ENCODE data around the gene FBXO41. TPM values are rescaled to one million over a fixed set of nuclear protein-coding genes. Genes with fewer than 3 reads are reported as not detected.

The FBXO41 gene, protein sequence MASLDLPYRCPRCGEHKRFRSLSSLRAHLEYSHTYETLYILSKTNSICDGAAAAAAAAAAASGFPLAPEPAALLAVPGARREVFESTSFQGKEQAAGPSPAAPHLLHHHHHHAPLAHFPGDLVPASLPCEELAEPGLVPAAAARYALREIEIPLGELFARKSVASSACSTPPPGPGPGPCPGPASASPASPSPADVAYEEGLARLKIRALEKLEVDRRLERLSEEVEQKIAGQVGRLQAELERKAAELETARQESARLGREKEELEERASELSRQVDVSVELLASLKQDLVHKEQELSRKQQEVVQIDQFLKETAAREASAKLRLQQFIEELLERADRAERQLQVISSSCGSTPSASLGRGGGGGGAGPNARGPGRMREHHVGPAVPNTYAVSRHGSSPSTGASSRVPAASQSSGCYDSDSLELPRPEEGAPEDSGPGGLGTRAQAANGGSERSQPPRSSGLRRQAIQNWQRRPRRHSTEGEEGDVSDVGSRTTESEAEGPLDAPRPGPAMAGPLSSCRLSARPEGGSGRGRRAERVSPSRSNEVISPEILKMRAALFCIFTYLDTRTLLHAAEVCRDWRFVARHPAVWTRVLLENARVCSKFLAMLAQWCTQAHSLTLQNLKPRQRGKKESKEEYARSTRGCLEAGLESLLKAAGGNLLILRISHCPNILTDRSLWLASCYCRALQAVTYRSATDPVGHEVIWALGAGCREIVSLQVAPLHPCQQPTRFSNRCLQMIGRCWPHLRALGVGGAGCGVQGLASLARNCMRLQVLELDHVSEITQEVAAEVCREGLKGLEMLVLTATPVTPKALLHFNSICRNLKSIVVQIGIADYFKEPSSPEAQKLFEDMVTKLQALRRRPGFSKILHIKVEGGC
- polyA plus RNA-seq (2012; ENCODE audit: low read depth, missing spikeins) = 16.6 TPM

DNA sequence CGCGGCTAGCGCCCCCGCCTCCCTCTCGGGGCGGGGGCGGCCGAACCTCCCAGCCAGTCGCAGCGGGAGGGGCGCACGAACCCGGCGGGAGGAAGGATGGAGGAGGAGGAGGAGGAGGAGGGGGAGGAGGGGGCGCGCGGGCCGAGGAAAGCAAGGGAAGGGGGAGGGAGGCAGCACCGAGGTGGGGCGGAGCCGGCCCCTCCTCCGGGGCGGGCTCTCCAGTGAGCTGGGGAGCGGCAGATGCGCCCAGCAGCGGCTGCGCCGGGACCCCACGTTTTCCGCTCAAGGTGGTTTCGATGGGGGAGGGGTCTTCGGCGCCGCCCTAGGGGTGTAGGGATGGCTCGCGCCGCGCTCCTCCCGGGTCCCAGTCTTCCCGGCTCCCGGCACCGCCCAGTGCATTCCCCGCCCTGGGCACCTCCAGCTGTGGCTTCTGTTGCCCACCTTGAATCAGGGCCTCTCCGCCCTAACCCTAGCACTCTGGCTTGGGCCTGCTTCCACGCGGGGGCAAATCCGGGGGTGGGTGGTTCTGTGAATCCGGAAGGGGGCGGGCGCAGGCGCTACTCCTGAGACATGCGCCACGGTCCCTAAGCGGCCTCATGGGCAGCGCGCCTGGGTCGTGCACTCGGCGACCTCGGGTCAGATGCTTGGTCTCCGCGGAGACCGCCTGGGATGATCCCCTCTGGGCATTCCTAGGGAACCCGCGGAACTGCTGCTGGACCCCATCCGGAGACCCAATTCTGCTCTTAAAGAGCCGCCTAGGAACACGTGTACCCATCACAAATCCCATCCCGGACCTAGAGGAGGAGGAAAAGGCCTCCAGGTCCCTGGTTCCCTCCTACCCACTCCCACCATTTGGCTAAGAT is at the start of gene FBXO41:
FBXO41 (minus strand) TSS at position 183 of the 863 bp plus-strand sequence. CDS start 14,848 bp downstream, outside the sequence.
- DNase-seq (ENCODE audit: insufficient read length, low spot score) (peak; percentile 90), FAIRE-seq (peak; percentile 92)
- TF ChIP-seq POU2F2 (IDR thresholded peaks at IDR 0.05; ENCODE audit: low read depth, low read length) (no peak), POLR2AphosphoS5 (IDR thresholded peaks at IDR 0.05; ENCODE audit: low read depth, low read length) (peak; percentile 30; the same call in 1 of the 2 replicates)

DNA sequence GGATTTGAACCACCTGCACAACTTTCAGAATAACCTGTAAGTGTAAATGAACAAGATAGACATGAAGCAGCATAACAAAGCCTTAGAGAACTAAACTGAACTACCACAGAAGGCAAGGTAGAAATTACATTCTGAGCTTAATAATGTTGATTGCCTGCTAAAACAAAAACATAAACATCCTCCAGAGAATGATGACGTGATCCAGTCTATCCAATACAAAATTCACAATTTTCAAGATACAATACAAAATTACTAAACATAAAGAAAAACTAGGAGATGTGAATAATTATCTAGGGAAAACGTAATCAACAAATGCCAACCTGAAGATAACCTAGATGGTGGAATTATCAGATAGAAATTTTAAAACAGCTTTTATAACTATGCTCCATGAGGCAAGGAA is 49.8 kb upstream of the FBXO41 start:
- no peak for FAIRE-seq
- TF ChIP-seq POU2F2 (IDR thresholded peaks at IDR 0.05; ENCODE audit: low read depth, low read length) (no peak), SPI1 (IDR thresholded peaks at IDR 0.05; ENCODE audit: low read depth, low read length) (no peak)
- no peak for DNase-seq (ENCODE audit: insufficient read length, low spot score)

DNA sequence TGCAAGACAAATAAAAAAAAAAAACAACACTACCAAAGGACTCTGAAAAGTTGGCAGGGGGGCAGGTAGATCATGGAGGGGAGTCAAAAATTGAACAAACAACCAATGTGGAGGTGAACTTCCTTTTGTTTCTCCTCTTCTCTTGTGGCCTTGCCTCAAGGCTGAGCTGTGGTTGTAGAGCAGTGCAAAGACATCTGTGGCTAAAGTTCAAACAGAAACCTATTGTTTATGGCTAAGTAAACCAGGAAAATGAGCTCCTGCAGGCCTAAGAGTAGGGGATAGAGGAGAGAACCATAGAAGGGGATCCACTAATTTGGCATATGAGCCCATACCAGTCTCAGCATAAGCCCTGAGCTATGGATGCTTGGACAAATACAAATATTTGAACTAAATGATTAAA is 49.3 kb upstream of the FBXO41 start:
- DNase-seq (ENCODE audit: insufficient read length, low spot score) (no peak), FAIRE-seq (no peak)
- TF ChIP-seq TAF1 (IDR thresholded peaks at IDR 0.05; ENCODE audit: low read depth, low read length) = no peak

DNA sequence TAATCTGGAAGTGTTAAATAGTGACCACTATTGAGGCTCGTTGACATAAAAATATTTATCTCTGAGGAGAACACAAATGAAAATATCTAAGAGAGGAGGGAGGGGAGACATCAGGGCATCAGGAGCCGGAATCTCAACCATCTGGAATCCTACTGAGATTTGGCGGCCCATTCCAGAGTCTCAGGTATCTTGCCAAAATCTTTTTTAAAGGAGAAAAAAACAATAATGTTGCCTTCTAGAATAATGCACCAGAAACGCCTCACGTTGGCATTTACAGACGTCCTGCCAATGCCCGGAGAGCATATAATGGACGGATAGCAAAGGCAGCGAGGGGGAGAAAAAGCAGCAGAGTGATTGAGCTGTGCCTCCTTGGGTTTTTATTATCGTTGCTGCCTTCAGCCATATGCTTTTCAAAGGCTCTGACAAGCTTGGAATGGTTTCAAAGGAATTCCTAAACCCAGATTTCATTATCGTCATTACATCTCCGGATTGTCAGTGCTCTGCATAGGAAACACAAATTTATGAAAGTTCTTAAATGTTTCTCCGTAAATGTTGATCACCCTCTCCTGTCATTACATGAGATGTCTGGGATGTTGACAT is 39.9 kb upstream of the FBXO41 start:
- DNase-seq (ENCODE audit: insufficient read length, low spot score) = no peak
- FAIRE-seq = no peak
- no peak for TF ChIP-seq SPI1 (IDR thresholded peaks at IDR 0.05; ENCODE audit: low read depth, low read length)
- TF ChIP-seq TAF1 (IDR thresholded peaks at IDR 0.05; ENCODE audit: low read depth, low read length) = no peak
- no peak for TF ChIP-seq POLR2AphosphoS5 (IDR thresholded peaks at IDR 0.05; ENCODE audit: low read depth, low read length)
- no peak for TF ChIP-seq PAX5 (IDR thresholded peaks at IDR 0.05; ENCODE audit: insufficient read depth, low read length, severe bottlenecking)
- TF ChIP-seq POLR2A (IDR thresholded peaks at IDR 0.05; ENCODE audit: low read depth, low read length) = no peak
- no peak for TF ChIP-seq POU2F2 (IDR thresholded peaks at IDR 0.05; ENCODE audit: low read depth, low read length)

DNA sequence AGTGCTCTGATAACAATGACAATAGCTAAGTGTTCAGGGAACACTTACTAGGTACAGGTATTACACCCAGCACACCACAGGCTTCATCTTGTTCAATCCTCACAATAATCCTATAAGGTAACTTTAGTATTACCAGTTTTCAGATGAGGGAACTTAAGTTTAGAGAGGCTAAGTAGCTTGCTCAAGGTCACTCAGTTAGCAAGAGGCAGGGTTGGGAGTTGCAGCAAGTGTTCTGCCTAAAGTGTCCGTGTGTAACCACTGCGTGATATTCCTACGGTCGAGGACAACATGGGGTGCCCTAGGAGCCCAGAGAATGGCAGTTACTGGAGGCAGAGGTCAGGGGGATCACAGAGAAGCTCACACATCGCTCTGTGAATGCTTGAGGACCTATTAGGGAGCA is 39.3 kb upstream of the FBXO41 start:
- FAIRE-seq = no peak
- TF ChIP-seq TAF1 (IDR thresholded peaks at IDR 0.05; ENCODE audit: low read depth, low read length) (no peak), SPI1 (IDR thresholded peaks at IDR 0.05; ENCODE audit: low read depth, low read length) (no peak), POLR2AphosphoS5 (IDR thresholded peaks at IDR 0.05; ENCODE audit: low read depth, low read length) (no peak), POU2F2 (IDR thresholded peaks at IDR 0.05; ENCODE audit: low read depth, low read length) (no peak), PAX5 (IDR thresholded peaks at IDR 0.05; ENCODE audit: insufficient read depth, low read length, severe bottlenecking) (no peak), POLR2A (IDR thresholded peaks at IDR 0.05; ENCODE audit: low read depth, low read length) (no peak)
- DNase-seq (ENCODE audit: insufficient read length, low spot score) = no peak

DNA sequence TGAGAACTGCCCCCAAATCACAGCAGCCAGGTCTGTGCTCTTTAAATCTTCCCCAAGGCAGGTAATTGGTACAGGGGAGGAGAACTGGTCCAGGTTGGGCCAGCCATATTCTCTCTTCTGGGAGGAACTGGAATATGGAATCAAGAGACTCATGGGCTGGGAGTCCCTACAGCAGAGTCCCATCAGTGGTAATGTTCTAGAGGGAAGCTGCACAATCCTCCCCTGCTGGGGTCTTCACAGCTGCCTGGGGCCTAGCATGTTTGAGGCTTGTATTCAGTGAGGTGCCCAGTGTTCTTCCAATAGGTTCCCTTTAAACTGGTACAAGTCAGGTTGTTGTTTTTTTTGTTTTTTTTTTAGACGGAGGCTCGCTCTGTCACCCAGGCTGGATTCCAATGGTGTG is 30.2 kb upstream of the FBXO41 start:
- no peak for DNase-seq (ENCODE audit: insufficient read length, low spot score)
- TF ChIP-seq SPI1 (IDR thresholded peaks at IDR 0.05; ENCODE audit: low read depth, low read length) (no peak), POLR2A (IDR thresholded peaks at IDR 0.05; ENCODE audit: low read depth, low read length) (no peak), POU2F2 (IDR thresholded peaks at IDR 0.05; ENCODE audit: low read depth, low read length) (no peak), PAX5 (IDR thresholded peaks at IDR 0.05; ENCODE audit: insufficient read depth, low read length, severe bottlenecking) (no peak), POLR2AphosphoS5 (IDR thresholded peaks at IDR 0.05; ENCODE audit: low read depth, low read length) (no peak), TAF1 (IDR thresholded peaks at IDR 0.05; ENCODE audit: low read depth, low read length) (no peak)
- FAIRE-seq = no peak

DNA sequence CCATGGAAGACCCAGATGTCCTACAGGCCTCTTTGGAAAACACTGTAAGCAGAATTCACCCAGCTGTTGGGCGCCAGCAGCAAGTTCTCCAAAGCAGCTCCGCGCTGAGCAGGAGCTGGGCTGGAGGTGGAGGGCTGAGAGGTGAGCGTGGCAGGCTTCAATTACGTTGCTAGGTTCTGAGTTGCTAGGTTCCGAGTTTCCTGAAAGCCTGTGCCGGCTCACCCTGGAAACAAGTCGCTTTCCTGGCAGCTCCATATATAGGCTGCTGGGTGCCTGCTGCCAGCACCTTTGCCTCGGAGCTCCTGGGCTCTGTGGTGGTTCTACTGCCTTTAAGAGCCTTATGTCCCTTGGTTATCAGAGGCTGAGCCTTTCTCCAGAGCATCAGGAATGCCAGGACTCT is 23.4 kb upstream of the FBXO41 start:
- no peak for DNase-seq (ENCODE audit: insufficient read length, low spot score)
- TF ChIP-seq SPI1 (IDR thresholded peaks at IDR 0.05; ENCODE audit: low read depth, low read length) = no peak
- TF ChIP-seq POU2F2 (IDR thresholded peaks at IDR 0.05; ENCODE audit: low read depth, low read length) = no peak
- no peak for TF ChIP-seq POLR2A (IDR thresholded peaks at IDR 0.05; ENCODE audit: low read depth, low read length)
- no peak for TF ChIP-seq TAF1 (IDR thresholded peaks at IDR 0.05; ENCODE audit: low read depth, low read length)
- FAIRE-seq = no peak

DNA sequence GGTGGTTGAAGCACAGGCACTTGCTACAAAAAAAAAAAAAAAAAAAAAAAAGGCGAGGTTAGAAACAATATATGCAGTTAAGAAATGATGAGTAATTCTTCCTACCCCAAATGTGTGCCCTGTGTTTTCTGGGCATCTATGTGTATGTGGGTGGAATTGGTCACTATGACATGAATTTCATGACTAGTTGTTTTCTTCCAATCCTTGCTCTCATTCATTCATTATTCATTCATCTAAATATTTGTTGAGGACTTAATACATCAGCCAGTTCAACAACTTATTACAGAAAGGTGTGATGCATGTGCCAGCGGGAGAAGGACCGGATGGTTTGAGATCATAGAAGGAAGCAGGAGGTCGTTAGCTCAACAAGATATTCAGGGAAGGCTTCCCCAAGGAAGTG is 17.4 kb upstream of the FBXO41 start:
- TF ChIP-seq SPI1 (IDR thresholded peaks at IDR 0.05; ENCODE audit: low read depth, low read length) = no peak
- TF ChIP-seq POU2F2 (IDR thresholded peaks at IDR 0.05; ENCODE audit: low read depth, low read length) = no peak
- TF ChIP-seq TAF1 (IDR thresholded peaks at IDR 0.05; ENCODE audit: low read depth, low read length) = no peak
- no peak for TF ChIP-seq POLR2A (IDR thresholded peaks at IDR 0.05; ENCODE audit: low read depth, low read length)
- TF ChIP-seq PAX5 (IDR thresholded peaks at IDR 0.05; ENCODE audit: insufficient read depth, low read length, severe bottlenecking) = no peak
- no peak for TF ChIP-seq POLR2AphosphoS5 (IDR thresholded peaks at IDR 0.05; ENCODE audit: low read depth, low read length)
- FAIRE-seq (no peak), DNase-seq (ENCODE audit: insufficient read length, low spot score) (no peak)

DNA sequence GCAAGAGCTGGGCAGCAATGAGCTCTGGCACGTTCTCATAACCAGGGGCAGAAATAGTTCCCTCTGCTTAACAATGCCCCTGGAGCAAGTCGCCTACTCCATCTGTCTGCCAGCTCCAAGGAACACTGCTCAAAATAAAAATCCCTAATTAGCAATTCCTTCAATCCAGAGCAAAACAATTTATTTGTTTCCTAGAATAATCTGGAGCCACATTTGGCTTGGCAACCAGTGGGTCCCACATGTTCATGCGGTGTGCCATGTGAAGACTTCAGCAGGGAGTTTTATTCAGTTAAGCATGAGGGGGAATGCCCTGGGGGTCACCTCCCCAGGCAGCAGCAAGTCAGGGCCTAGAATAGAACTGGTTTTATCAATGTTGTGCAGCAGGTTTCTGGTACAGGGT is 16.6 kb upstream of the FBXO41 start:
- no peak for DNase-seq (ENCODE audit: insufficient read length, low spot score)
- no peak for FAIRE-seq
- TF ChIP-seq PAX5 (IDR thresholded peaks at IDR 0.05; ENCODE audit: insufficient read depth, low read length, severe bottlenecking) = no peak
- no peak for TF ChIP-seq SPI1 (IDR thresholded peaks at IDR 0.05; ENCODE audit: low read depth, low read length)
- TF ChIP-seq POLR2AphosphoS5 (IDR thresholded peaks at IDR 0.05; ENCODE audit: low read depth, low read length) = no peak
- no peak for TF ChIP-seq POU2F2 (IDR thresholded peaks at IDR 0.05; ENCODE audit: low read depth, low read length)
- no peak for TF ChIP-seq TAF1 (IDR thresholded peaks at IDR 0.05; ENCODE audit: low read depth, low read length)
- TF ChIP-seq POLR2A (IDR thresholded peaks at IDR 0.05; ENCODE audit: low read depth, low read length) = no peak

Measured in GM12891 (cell line).